ENCODE data around the gene RNF40. TPM values are rescaled to one million over a fixed set of nuclear protein-coding genes. Genes with fewer than 3 reads are reported as not detected.

Gene RNF40
- total RNA-seq, 1 donor from 2014 or later: 124 TPM

GRCh38 chr16:30748634-30749445 lies 13.3 kb upstream of the RNF40 start:
- DNase-seq (ENCODE audit: low spot score in 2 of 2, unreplicated experiment in 2 of 2): no peak
- Mint-ChIP-seq H3K27me3 (ENCODE audit: low read depth) (no peaks in the 10 kb centered on the region), H3K27ac (peak overlapping the region; percentile 86), H3K36me3 (peaks cover 16% of the 10 kb centered on the region), H3K9me3 (no peaks in the 10 kb centered on the region), H3K4me3 (peak overlapping the region; percentile 91), H3K4me1 (peaks cover 7% of the 10 kb centered on the region)
- no peak for TF ChIP-seq CTCF (IDR thresholded peaks at IDR 0.05; ENCODE audit: unreplicated experiment)

GRCh38 chr16:30750201-30750600 lies 11.9 kb upstream of the RNF40 start:
- Mint-ChIP-seq H3K36me3 (peaks cover 17% of the 10 kb centered on the region), H3K4me3 (peak overlapping the region; percentile 71), H3K27me3 (ENCODE audit: low read depth) (no peaks in the 10 kb centered on the region), H3K9me3 (no peaks in the 10 kb centered on the region), H3K4me1 (peaks cover 7% of the 10 kb centered on the region), H3K27ac (no peak overlapping the region)
- no peak for DNase-seq (ENCODE audit: low spot score in 2 of 2, unreplicated experiment in 2 of 2)
- no peak for TF ChIP-seq CTCF (IDR thresholded peaks at IDR 0.05; ENCODE audit: unreplicated experiment)

DNA sequence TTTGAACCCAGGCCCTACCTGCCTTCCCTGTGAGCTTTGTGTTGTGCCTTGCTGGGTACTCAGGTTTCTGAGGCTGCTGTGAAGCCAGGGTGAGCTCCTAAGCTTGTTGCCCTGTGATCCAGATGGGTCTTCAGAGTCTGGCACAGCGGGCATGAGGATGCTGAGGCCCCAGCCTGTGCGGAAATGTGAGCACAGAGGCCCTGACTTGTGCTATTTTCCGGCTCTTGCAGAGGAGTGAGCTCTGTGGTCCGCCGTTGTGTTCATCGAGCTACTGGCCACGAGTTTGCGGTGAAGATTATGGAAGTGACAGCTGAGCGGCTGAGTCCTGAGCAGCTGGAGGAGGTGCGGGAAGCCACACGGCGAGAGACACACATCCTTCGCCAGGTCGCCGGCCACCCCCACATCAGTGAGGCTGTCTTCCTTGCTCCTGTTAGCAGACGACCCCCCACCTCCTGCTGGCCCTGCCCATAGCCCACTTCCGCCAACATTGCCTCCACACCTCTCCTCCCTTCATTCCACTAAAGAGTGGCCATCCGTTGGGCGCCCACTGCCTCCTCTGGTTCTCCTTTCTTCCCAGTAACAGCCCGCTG lies 11.2 kb upstream of the RNF40 start:
- DNase-seq (ENCODE audit: low spot score in 2 of 2, unreplicated experiment in 2 of 2): no peak
- no peak overlapping the region for H3K4me3 Mint-ChIP-seq
- peaks cover 17% of the 10 kb centered on the region for H3K36me3 Mint-ChIP-seq
- no peaks in the 10 kb centered on the region for H3K27me3 Mint-ChIP-seq (ENCODE audit: low read depth)
- TF ChIP-seq CTCF (IDR thresholded peaks at IDR 0.05; ENCODE audit: unreplicated experiment): no peak
- H3K27ac Mint-ChIP-seq: no peak overlapping the region
- H3K9me3 Mint-ChIP-seq: no peaks in the 10 kb centered on the region
- H3K4me1 Mint-ChIP-seq: peaks cover 7% of the 10 kb centered on the region

DNA sequence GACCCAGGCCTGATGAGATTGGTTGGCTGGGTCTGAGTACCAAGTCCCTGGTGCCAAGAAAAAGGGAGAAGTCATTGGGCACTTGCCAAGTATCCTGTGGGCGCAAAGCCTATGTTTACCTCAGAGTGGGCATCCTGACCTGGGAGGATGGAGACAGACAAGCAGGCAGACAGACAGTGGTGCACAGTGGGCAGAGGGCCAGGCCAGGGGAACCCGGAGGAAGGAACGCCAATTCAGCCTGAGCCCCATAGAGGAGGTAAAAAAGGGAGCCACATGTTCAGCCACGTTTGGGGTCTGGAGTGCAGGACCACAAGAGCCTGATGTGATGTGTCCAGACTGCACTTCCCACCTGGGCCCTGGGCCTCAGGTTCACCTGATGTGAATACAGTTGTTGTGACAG lies 8.5 kb upstream of the RNF40 start:
- DNase-seq (ENCODE audit: low spot score in 2 of 2, unreplicated experiment in 2 of 2): no peak
- peaks cover 18% of the 10 kb centered on the region for H3K36me3 Mint-ChIP-seq
- no peaks in the 10 kb centered on the region for H3K9me3 Mint-ChIP-seq
- H3K27ac Mint-ChIP-seq: no peak overlapping the region
- H3K4me1 Mint-ChIP-seq: peaks cover 2% of the 10 kb centered on the region
- no peak for TF ChIP-seq CTCF (IDR thresholded peaks at IDR 0.05; ENCODE audit: unreplicated experiment)
- H3K4me3 Mint-ChIP-seq: no peak overlapping the region
- H3K27me3 Mint-ChIP-seq (ENCODE audit: low read depth): no peaks in the 10 kb centered on the region

GRCh38 chr16:30755955-30756780 lies 6.0 kb upstream of the RNF40 start:
- no peaks in the 10 kb centered on the region for H3K9me3 Mint-ChIP-seq
- no peak overlapping the region for H3K4me3 Mint-ChIP-seq
- H3K27ac Mint-ChIP-seq: no peak overlapping the region
- no peak for DNase-seq (ENCODE audit: low spot score in 2 of 2, unreplicated experiment in 2 of 2)
- H3K36me3 Mint-ChIP-seq: peaks cover 16% of the 10 kb centered on the region
- no peaks in the 10 kb centered on the region for H3K27me3 Mint-ChIP-seq (ENCODE audit: low read depth)
- peaks cover 5% of the 10 kb centered on the region for H3K4me1 Mint-ChIP-seq
- TF ChIP-seq CTCF (IDR thresholded peaks at IDR 0.05; ENCODE audit: unreplicated experiment): no peak

Measured in mesothelial cell of epicardium (in vitro differentiated cells).